Testis (tissue), 3 donors: Measurements from ENCODE around the gene B3GAT2. TPM values are rescaled to one million over a fixed set of nuclear protein-coding genes. Genes with fewer than 3 reads are reported as not detected.

Experiments used
- DNase-seq: peaks from one replicate; pipeline ENCODE4 v3.0.0-alpha.2; 2019
- H3K27ac ChIP-seq, 2 donors: fragments of 200-600 bp; sonication (generic); one replicate each; pipeline ENCODE4 v1.5.1; 2019
- H3K27me3 ChIP-seq: fragments of 200-600 bp; sonication (generic); one replicate; pipeline ENCODE4 v1.5.1; 2019
- H3K36me3 ChIP-seq: fragments of 200-600 bp; sonication (generic); one replicate; pipeline ENCODE4 v1.5.1; 2017; ENCODE audit warnings: low read depth; ENCODE audit errors: missing control alignments
- H3K4me1 ChIP-seq: fragments of 200-600 bp; sonication (generic); one replicate; pipeline ENCODE4 v1.5.1; 2019
- H3K4me3 ChIP-seq, 2 donors: fragments of 200-600 bp; sonication (generic); one replicate each; pipeline ENCODE4 v1.5.1; 2017 to 2019
- H3K9me3 ChIP-seq: fragments of 200-600 bp; sonication (generic); one replicate; pipeline ENCODE4 v1.5.1; 2017
- CTCF ChIP-seq, 3 experiments: fragments of 450-650 bp in 2 of 3; fragments of 200-600 bp in 1 of 3; sonication (generic) in 1 of 3; IDR thresholded peaks; one replicate each; pipeline ENCODE4 v1.5.1; 2016 to 2019; ENCODE audit warnings: antibody characterized with exemption in 3 of 3, mild to moderate bottlenecking in 2 of 3, moderate library complexity in 1 of 3
- POLR2A ChIP-seq: fragments of 450-650 bp; IDR thresholded peaks from one replicate; pipeline ENCODE4 v1.6.1; 2017; ENCODE audit warnings: antibody characterized with exemption, mild to moderate bottlenecking, moderate library complexity
- WGBS, 2 donors: methylation state at CpG; one replicate each; pipeline ENCODE4 v1.1.5; 2018; 5-methylcytosine and 5-hydroxymethylcytosine counted together
- intact Hi-C: fragments of 100-400 bp; cut with DNase I; formaldehyde crosslinking; loops from one replicate; pipeline ENCODE4 v1.15.1; 2023; ENCODE audit warnings: low total_unique reads
- polyA plus RNA-seq: library from polyadenylated mRNA; stranded (reverse); fragments of 350-450 nt; fragmentation: Illumina TruSeq; extraction: RNeasy Lipid Tissue Mini Kit (QIAGEN cat#74804); gene quantifications from one replicate; pipeline ENCODE4 v1.2.3, GENCODE V29; 2014; ENCODE audit warnings: low read depth, low replicate concordance; ENCODE audit not compliant: insufficient read depth
- total RNA-seq, 2 donors: library from RNA; depleted of rRNA; stranded (reverse); fragments of >200 nt; gene quantifications; one replicate each; pipeline ENCODE4 v1.2.3, GENCODE V29; 2016

Gene B3GAT2
- total and polyA plus RNA-seq, 3 donors from 2014 or later: 1.4 to 2.2 (median 1.6) TPM

- no peaks in the 10 kb centered on the region for H3K36me3 ChIP-seq
- 95% methylated on average over 2 of the region's 2 CpGs for WGBS, 2 donors
Observed at GRCh38 chr6:70820778-70821177, 136.1 kb downstream of the B3GAT2 start.

GRCh38 chr6:70819646-70820045 is 137.2 kb downstream of the B3GAT2 start:
- Histone ChIP-seq H3K27me3 (no peaks in the 10 kb centered on the region), H3K9me3 (no peaks in the 10 kb centered on the region), H3K36me3 (no peaks in the 10 kb centered on the region), H3K4me1 (no peaks in the 10 kb centered on the region), H3K4me3 (no peak overlapping the region), H3K27ac (no peak overlapping the region)
- no peak for DNase-seq
- intact Hi-C loops: no loop called here
- TF ChIP-seq POLR2A (no peak), CTCF (IDR thresholded peaks at IDR 0.05) (no peak)
- WGBS, 2 donors: 88 to 92% methylated on average over 4 of the region's 4 CpGs

More at GRCh38 chr6:70820778-70821177, 136.1 kb downstream of the B3GAT2 start:
- intact Hi-C loops: no loop called here
- no peak overlapping the region for H3K27ac ChIP-seq
- DNase-seq: no peak
- H3K27me3 ChIP-seq: no peaks in the 10 kb centered on the region
- TF ChIP-seq CTCF (IDR thresholded peaks at IDR 0.05) (no peak), POLR2A (no peak)
- H3K4me1 ChIP-seq: no peaks in the 10 kb centered on the region
- no peaks in the 10 kb centered on the region for H3K9me3 ChIP-seq
- no peak overlapping the region for H3K4me3 ChIP-seq

- TF ChIP-seq POLR2A (no peak), CTCF (IDR thresholded peaks at IDR 0.05) (no peak)
- WGBS, 2 donors: 69 to 85% methylated on average over 3 of the region's 3 CpGs
Observed at GRCh38 chr6:70813885-70814284, 143.0 kb downstream of the B3GAT2 start.

GRCh38 chr6:70811788-70812187 is 145.1 kb downstream of the B3GAT2 start:
- intact Hi-C loops: no loop called here
- no peaks in the 10 kb centered on the region for H3K36me3 ChIP-seq
- no peak for DNase-seq
- WGBS, 2 donors: 91 to 96% methylated on average over 6 of the region's 6 CpGs
- TF ChIP-seq CTCF (IDR thresholded peaks at IDR 0.05) (no peak), POLR2A (no peak)
- H3K27me3 ChIP-seq: no peaks in the 10 kb centered on the region
- H3K4me3 ChIP-seq: no peak overlapping the region
- H3K4me1 ChIP-seq: no peaks in the 10 kb centered on the region
- no peak overlapping the region for H3K27ac ChIP-seq
- no peaks in the 10 kb centered on the region for H3K9me3 ChIP-seq

More at GRCh38 chr6:70813885-70814284, 143.0 kb downstream of the B3GAT2 start:
- Histone ChIP-seq H3K9me3 (no peaks in the 10 kb centered on the region), H3K4me3 (no peak overlapping the region), H3K36me3 (no peaks in the 10 kb centered on the region), H3K4me1 (no peaks in the 10 kb centered on the region), H3K27me3 (no peaks in the 10 kb centered on the region), H3K27ac (no peak overlapping the region)
- DNase-seq: no peak
- intact Hi-C loops: no loop called here
